AG10803 (cell line): ENCODE data around the gene NKX6-1.

ENCODE experiments used
- DNase-seq: peaks from one replicate; pipeline ENCODE4 v3.0.0; 2010; ENCODE audit warnings: low read depth
- H3K4me3 ChIP-seq: 2 replicates; pipeline ENCODE4 v1.5.1; 2011; ENCODE audit warnings: mild to moderate bottlenecking, low read length, control low read depth
- CTCF ChIP-seq: conservative IDR thresholded peaks from 2 replicates; pipeline ENCODE4 v1.5.1; 2011; ENCODE audit warnings: mild to moderate bottlenecking, low read length, control low read depth, inconsistent platforms

The NKX6-1 gene

GRCh38 chr4:84529169-84529751, 30.2 kb upstream of the NKX6-1 start:
- TF ChIP-seq CTCF: peak; percentile 73
- no peak overlapping the region for H3K4me3 ChIP-seq
- DNase-seq: peak; percentile 20

- TF ChIP-seq CTCF: no peak
- no peak for DNase-seq
- no peak overlapping the region for H3K4me3 ChIP-seq
These were observed 28.3 kb upstream of the NKX6-1 start for GRCh38 chr4:84527391-84527790.

GRCh38 chr4:84515075-84515474, 16.0 kb upstream of the NKX6-1 start:
- no peak overlapping the region for H3K4me3 ChIP-seq
- no peak for DNase-seq
- no peak for TF ChIP-seq CTCF

- DNase-seq: no peak
- no peak overlapping the region for H3K4me3 ChIP-seq
- TF ChIP-seq CTCF: no peak
These were observed 13.2 kb upstream of the NKX6-1 start for GRCh38 chr4:84512277-84512676.

GRCh38 chr4:84511703-84512102, 12.6 kb upstream of the NKX6-1 start:
- no peak for DNase-seq
- TF ChIP-seq CTCF: no peak
- no peak overlapping the region for H3K4me3 ChIP-seq

- DNase-seq: no peak
- no peak for TF ChIP-seq CTCF
- H3K4me3 ChIP-seq: no peak overlapping the region
These were observed 8.8 kb upstream of the NKX6-1 start for GRCh38 chr4:84507941-84508340.

GRCh38 chr4:84504821-84505220, 5.7 kb upstream of the NKX6-1 start:
- no peak overlapping the region for H3K4me3 ChIP-seq
- DNase-seq: no peak
- no peak for TF ChIP-seq CTCF
